Right atrium auricular region (tissue), 2 donors: Measurements from ENCODE around the gene CERCAM. TPM values are rescaled to one million over a fixed set of nuclear protein-coding genes. Genes with fewer than 3 reads are reported as not detected.

Experiments used
- DNase-seq: peaks from one replicate; pipeline ENCODE4 v3.0.0-alpha.2; 2019; ENCODE audit warnings: low spot score
- H3K27ac ChIP-seq, 2 donors: fragments of 200-600 bp; sonication (generic); 1 replicate in 1 of 2; 2 replicates in 1 of 2; pipeline ENCODE4 v1.5.1; 2016 to 2019
- H3K27me3 ChIP-seq, 2 donors: fragments of 200-600 bp; sonication (generic); one replicate each; pipeline versions ENCODE4 v1.5.1 to v1.6.0; 2017 to 2019
- H3K36me3 ChIP-seq: fragments of 200-600 bp; sonication (generic); one replicate; pipeline ENCODE4 v1.5.1; 2016
- H3K4me1 ChIP-seq, 2 donors: fragments of 200-600 bp; sonication (generic); one replicate each; pipeline versions ENCODE4 v1.5.1 to v1.6.0; 2017 to 2019
- H3K4me3 ChIP-seq, 2 donors: fragments of 200-600 bp; sonication (generic); 1 replicate in 1 of 2; 2 replicates in 1 of 2; pipeline ENCODE4 v1.5.1; 2017 to 2019; ENCODE audit warnings: mild to moderate bottlenecking in 1 of 2, moderate library complexity in 1 of 2
- H3K9me3 ChIP-seq, 2 donors: fragments of 200-600 bp; sonication (generic); one replicate each; pipeline ENCODE4 v1.5.1; 2019
- total RNA-seq, 2 donors: library from RNA; depleted of rRNA; stranded (reverse); fragments of >200 nt; gene quantifications; one replicate each; pipeline ENCODE4 v1.1.0, GENCODE V29; 2016
- TF ChIP-seq, protein P1 (sequence below), 2 donors: fragments of 200-600 bp; sonication (generic); IDR thresholded peaks; one replicate each; pipeline ENCODE4 v1.5.1; 2019; ENCODE audit warnings: antibody characterized with exemption in 2 of 2

CERCAM gene
- total RNA-seq, 2 donors from 2014 or later = 13.3 to 15.8 TPM

DNA sequence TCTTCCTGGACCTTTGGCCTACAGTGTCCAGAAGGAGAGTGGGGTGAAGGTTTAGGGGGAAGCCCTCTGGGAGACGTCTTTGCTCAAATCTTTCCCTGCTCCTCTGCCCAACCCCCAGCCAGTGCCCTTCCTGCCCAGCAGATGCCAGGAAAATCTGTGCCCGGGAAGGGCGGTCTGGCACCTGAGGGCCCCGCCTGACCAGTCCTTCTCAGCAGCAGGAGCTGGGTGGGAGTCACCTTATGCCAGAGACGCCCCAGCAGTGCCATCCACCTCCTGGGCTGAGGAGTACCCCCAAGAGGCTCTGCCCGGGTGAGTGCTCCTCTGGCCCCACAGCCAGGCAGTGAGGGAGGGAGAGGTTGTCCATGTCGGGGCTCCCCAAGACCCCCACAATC is 14.9 kb upstream of the CERCAM start:
- TF ChIP-seq, protein P1, sequence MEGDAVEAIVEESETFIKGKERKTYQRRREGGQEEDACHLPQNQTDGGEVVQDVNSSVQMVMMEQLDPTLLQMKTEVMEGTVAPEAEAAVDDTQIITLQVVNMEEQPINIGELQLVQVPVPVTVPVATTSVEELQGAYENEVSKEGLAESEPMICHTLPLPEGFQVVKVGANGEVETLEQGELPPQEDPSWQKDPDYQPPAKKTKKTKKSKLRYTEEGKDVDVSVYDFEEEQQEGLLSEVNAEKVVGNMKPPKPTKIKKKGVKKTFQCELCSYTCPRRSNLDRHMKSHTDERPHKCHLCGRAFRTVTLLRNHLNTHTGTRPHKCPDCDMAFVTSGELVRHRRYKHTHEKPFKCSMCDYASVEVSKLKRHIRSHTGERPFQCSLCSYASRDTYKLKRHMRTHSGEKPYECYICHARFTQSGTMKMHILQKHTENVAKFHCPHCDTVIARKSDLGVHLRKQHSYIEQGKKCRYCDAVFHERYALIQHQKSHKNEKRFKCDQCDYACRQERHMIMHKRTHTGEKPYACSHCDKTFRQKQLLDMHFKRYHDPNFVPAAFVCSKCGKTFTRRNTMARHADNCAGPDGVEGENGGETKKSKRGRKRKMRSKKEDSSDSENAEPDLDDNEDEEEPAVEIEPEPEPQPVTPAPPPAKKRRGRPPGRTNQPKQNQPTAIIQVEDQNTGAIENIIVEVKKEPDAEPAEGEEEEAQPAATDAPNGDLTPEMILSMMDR (IDR thresholded peaks at IDR 0.05) = no peak
- Histone ChIP-seq H3K4me3 (no peak overlapping the region), H3K36me3 (no peaks in the 10 kb centered on the region), H3K9me3 (no peaks in the 10 kb centered on the region), H3K4me1 (no peaks in the 10 kb centered on the region), H3K27me3 (no peaks in the 10 kb centered on the region), H3K27ac (no peak overlapping the region)
- no peak for DNase-seq

DNA sequence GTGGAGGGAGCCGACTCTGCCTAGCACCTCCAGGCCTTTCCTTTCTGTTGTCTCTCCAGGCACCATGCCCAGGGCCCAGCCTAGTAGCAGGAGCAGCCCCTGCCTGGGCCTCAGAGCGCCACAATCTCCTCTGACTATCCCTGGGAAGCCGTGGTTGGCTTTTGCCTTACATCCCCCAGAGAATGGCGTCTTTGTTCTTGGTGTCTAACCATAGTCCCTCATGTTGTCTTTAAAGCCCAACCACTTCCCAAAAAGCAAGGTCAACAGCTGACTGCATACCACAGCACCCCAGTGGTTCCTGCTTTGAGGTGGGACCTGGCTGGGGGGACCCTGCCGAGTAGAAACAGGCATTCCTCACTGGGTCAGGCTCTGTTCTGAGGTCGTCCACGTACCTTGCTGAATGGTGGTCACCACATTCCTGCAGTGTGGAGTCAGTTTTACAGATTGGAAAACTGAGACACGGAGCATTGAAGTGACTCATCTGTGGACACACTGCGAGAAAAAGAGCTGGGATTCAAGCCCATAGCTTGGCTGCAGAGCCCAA is 13.7 kb upstream of the CERCAM start:
- H3K27ac ChIP-seq = no peak overlapping the region
- H3K4me1 ChIP-seq = no peaks in the 10 kb centered on the region
- TF ChIP-seq, protein P1 (IDR thresholded peaks at IDR 0.05) = no peak
- H3K36me3 ChIP-seq = no peaks in the 10 kb centered on the region
- DNase-seq = no peak
- H3K27me3 ChIP-seq = no peaks in the 10 kb centered on the region
- H3K9me3 ChIP-seq = no peaks in the 10 kb centered on the region
- no peak overlapping the region for H3K4me3 ChIP-seq

DNA sequence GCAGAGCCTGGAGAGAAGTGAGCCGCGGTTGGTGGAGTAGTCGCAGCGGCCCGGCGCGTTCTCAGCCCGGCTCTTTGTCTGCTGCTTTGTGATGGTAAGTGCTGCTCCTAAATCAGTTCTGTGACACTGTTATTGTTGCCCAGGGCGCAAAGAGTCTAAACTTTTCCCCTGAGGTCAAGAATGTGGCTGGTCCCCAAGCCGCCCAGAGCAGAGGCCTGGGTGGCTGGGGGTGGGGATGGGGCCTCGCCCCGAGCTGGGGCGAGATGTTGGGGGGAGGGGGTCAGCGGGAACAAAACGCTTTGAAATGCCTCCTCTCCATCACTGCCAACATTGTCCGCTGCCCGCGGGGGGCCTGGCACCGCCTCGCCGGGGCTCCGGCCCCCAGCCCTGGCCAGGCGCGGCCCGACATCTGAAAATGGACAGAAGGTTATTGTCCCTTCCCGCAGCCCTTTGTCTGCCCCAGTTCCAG is 11.7 kb upstream of the CERCAM start:
- Histone ChIP-seq H3K27me3 (no peaks in the 10 kb centered on the region), H3K36me3 (no peaks in the 10 kb centered on the region), H3K4me3 (no peak overlapping the region), H3K9me3 (no peaks in the 10 kb centered on the region), H3K4me1 (no peaks in the 10 kb centered on the region), H3K27ac (no peak overlapping the region)
- TF ChIP-seq, protein P1 (IDR thresholded peaks at IDR 0.05) = no peak
- no peak for DNase-seq

DNA sequence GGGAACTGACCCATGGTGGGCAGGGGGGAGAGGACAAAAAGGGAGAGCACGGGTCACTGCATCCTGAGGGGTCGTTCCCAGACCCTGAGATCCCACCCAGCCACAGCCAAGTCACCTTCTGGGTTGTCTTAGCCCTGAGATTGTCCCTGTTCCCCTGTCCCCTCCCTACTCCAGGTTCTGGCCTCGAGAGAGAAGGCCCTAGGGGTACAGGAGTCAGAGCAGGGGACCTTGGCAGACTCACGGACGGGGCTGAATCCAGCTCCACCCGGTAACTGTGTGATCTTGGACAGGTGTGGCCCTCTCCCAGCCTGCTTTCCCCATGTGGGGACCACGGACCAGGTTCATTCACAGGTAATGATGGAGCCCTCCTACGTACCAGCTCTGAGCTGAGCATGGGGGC is 11.2 kb upstream of the CERCAM start:
- no peak overlapping the region for H3K4me3 ChIP-seq
- DNase-seq = no peak
- H3K36me3 ChIP-seq = no peaks in the 10 kb centered on the region
- no peaks in the 10 kb centered on the region for H3K9me3 ChIP-seq
- H3K27me3 ChIP-seq = no peaks in the 10 kb centered on the region
- TF ChIP-seq, protein P1 (IDR thresholded peaks at IDR 0.05) = no peak
- no peaks in the 10 kb centered on the region for H3K4me1 ChIP-seq
- H3K27ac ChIP-seq = no peak overlapping the region

DNA sequence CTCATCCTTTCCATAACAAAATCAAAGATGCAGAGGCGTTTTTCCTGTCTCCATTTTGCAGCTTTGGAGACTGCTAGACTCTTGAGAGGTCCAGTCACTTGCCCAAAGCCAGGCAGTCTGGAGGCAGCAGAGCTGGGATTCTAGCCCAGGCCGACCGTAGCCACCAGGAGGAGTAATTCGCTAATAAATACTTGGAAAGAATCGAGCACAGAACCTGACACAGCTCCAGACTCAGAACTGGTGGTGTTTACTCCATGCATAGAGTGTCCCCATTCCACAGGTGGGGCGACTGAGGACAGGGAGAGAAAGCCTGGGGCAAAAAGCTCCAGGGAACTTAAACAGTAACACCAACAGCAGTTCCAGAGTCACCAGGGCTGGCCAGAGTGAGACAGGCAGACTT is 10.7 kb upstream of the CERCAM start:
- no peaks in the 10 kb centered on the region for H3K4me1 ChIP-seq
- no peaks in the 10 kb centered on the region for H3K27me3 ChIP-seq
- H3K9me3 ChIP-seq = no peaks in the 10 kb centered on the region
- TF ChIP-seq, protein P1 (IDR thresholded peaks at IDR 0.05) = no peak
- no peaks in the 10 kb centered on the region for H3K36me3 ChIP-seq
- H3K27ac ChIP-seq = no peak overlapping the region
- no peak for DNase-seq
- no peak overlapping the region for H3K4me3 ChIP-seq
